Measurements from ENCODE around the gene TGFBR3L. TPM values are rescaled to one million over a fixed set of nuclear protein-coding genes. Genes with fewer than 3 reads are reported as not detected.

Gene TGFBR3L
- total and polyA plus RNA-seq, 2 of the 13 experiments (the other 11 are each of a cell fraction or from before 2014, with no cell fraction given), result 0.20 to 1.0 TPM

GRCh38 chr19:7868671-7869452 is 45.8 kb upstream of the TGFBR3L start (continued):
- no peak for TF ChIP-seq ZBTB40 (IDR thresholded peaks at IDR 0.05)
- peak; percentile 17; the same call in 1 of the 2 replicates for TF ChIP-seq ZBTB40 (CRISPR knock-in tag; IDR thresholded peaks at IDR 0.05)
- TF ChIP-seq ZC3H13 (CRISPR knock-in tag; IDR thresholded peaks at IDR 0.05), result peak; percentile 57
- no peak for TF ChIP-seq ZNF30 (CRISPR knock-in tag; IDR thresholded peaks at IDR 0.05)
- no peak for TF ChIP-seq ZNF557 (CRISPR knock-in tag; IDR thresholded peaks at IDR 0.05)
- peak; percentile 43; the same call in 1 of the 2 replicates for TF ChIP-seq ZNF337 (CRISPR knock-in tag; IDR thresholded peaks at IDR 0.05; ENCODE audit: borderline replicate concordance, low read depth)
- no peak for TF ChIP-seq ZFP36 (IDR thresholded peaks at IDR 0.05; ENCODE audit: borderline replicate concordance, low read depth, low read length, partially characterized antibody)
- no peak for TF ChIP-seq CHD2 (IDR thresholded peaks at IDR 0.05; ENCODE audit: low read depth, low read length)
- no peak; the same call in 1 of the 2 replicates for TF ChIP-seq HBP1 (CRISPR knock-in tag; IDR thresholded peaks at IDR 0.05; ENCODE audit: low read depth)
- TF ChIP-seq MLLT10 (CRISPR knock-in tag; IDR thresholded peaks at IDR 0.05), result no peak
- TF ChIP-seq PITX1 (CRISPR knock-in tag; IDR thresholded peaks at IDR 0.05), result peak; percentile 75
- no peak for TF ChIP-seq NONO (IDR thresholded peaks at IDR 0.05)
- peak; percentile 22; the same call in 1 of the 2 replicates for TF ChIP-seq NONO (CRISPR knock-in tag; conservative IDR thresholded peaks at IDR 0.05)
- TF ChIP-seq SRSF9 (IDR thresholded peaks at IDR 0.05; ENCODE audit: borderline replicate concordance, insufficient read depth, low read depth, low read length, poor library complexity, severe bottlenecking), result no peak
- no peak for TF ChIP-seq SMYD3 (CRISPR knock-in tag; IDR thresholded peaks at IDR 0.05)
- TF ChIP-seq POLR2G (IDR thresholded peaks at IDR 0.05; ENCODE audit: low read depth, low read length), result no peak; the same call in 1 of the 2 replicates
- no peak for TF ChIP-seq CBX2 (IDR thresholded peaks at IDR 0.05; ENCODE audit: low read depth, low read length)
- no peak for TF ChIP-seq CBX2 (CRISPR knock-in tag; IDR thresholded peaks at IDR 0.05; ENCODE audit: low read depth)
- TF ChIP-seq HHEX (CRISPR knock-in tag; IDR thresholded peaks at IDR 0.05), result no peak
- peak; percentile 83 for TF ChIP-seq RAD21 (CRISPR knock-in tag; IDR thresholded peaks at IDR 0.05)
- peak; percentile 31; the same call in 1 of the 3 replicates for TF ChIP-seq MXI1 (IDR thresholded peaks at IDR 0.05; ENCODE audit: borderline replicate concordance, low read depth, low read length)

Measured in HepG2 (cell line).